Measurements from ENCODE around the gene SUPT20HL2. TPM values are rescaled to one million over a fixed set of nuclear protein-coding genes. Genes with fewer than 3 reads are reported as not detected.
"Not testable (repeated sequence)": the region's sequence is repeated elsewhere in the genome, so short reads cannot be mapped to it uniquely, and the experiment has no call there.

SUPT20HL2 gene
- total RNA-seq, 1 donor from 2014 or later = not detected

DNA sequence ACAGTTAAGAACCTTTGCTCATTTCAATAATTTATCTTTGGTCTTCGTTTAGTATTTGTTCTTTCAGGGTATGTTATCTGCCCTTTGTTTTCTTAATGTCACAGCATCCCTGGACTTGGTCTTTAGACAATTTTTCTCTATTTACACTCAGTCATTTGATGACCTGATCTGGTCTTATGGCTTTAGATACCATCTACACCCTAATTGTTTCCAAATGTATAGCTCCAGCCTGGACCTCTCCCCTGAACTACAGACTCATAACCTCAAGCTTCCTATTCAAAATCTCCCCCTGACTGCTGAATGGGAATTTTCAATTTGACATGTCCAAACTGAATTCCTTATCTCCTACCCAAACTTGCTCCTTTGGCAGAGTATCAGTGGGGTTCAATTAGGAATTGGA is 3.7 kb upstream of the SUPT20HL2 start:
- Mint-ChIP-seq H3K27ac (no peak overlapping the region), H3K36me3 (no peaks in the 10 kb centered on the region), H3K9me3 (no peaks in the 10 kb centered on the region), H3K4me1 (ENCODE audit: unreplicated experiment) (peaks cover 16% of the 10 kb centered on the region), H3K4me3 (no peak overlapping the region), H3K27me3 (no peaks in the 10 kb centered on the region)
- no peak for DNase-seq (ENCODE audit: extremely low spot score, unreplicated experiment)
- TF ChIP-seq, protein P1, sequence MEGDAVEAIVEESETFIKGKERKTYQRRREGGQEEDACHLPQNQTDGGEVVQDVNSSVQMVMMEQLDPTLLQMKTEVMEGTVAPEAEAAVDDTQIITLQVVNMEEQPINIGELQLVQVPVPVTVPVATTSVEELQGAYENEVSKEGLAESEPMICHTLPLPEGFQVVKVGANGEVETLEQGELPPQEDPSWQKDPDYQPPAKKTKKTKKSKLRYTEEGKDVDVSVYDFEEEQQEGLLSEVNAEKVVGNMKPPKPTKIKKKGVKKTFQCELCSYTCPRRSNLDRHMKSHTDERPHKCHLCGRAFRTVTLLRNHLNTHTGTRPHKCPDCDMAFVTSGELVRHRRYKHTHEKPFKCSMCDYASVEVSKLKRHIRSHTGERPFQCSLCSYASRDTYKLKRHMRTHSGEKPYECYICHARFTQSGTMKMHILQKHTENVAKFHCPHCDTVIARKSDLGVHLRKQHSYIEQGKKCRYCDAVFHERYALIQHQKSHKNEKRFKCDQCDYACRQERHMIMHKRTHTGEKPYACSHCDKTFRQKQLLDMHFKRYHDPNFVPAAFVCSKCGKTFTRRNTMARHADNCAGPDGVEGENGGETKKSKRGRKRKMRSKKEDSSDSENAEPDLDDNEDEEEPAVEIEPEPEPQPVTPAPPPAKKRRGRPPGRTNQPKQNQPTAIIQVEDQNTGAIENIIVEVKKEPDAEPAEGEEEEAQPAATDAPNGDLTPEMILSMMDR (conservative IDR thresholded peaks at IDR 0.05) = no peak

DNA sequence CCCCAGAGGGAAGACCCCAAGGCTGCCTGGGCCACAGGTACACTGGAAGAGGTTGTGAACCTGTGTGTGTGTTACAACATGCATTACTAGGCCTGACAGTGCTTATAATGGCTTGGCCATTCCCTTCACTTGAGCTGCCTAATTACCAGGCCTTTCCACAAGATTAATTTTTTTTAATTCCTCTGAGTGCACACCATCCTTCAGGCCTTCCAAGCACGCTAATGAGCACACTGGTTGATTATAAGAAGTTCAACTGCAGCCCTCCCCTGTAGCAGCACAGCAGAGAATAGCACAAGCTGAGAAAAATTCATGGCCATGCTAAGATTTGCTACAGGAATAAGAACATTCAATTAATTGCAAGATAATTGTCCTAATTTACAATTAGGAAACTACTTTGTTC is 2.2 kb upstream of the SUPT20HL2 start:
- no peak overlapping the region for H3K27ac Mint-ChIP-seq
- H3K4me1 Mint-ChIP-seq (ENCODE audit: unreplicated experiment) = peaks cover 16% of the 10 kb centered on the region
- no peaks in the 10 kb centered on the region for H3K9me3 Mint-ChIP-seq
- H3K36me3 Mint-ChIP-seq = no peaks in the 10 kb centered on the region
- no peak for DNase-seq (ENCODE audit: extremely low spot score, unreplicated experiment)
- no peak overlapping the region for H3K4me3 Mint-ChIP-seq
- H3K27me3 Mint-ChIP-seq = no peaks in the 10 kb centered on the region
- TF ChIP-seq, protein P1 (conservative IDR thresholded peaks at IDR 0.05) = no peak

- not testable (repeated sequence) for H3K4me1 Mint-ChIP-seq (ENCODE audit: unreplicated experiment); H3K4me3 Mint-ChIP-seq; DNase-seq (ENCODE audit: extremely low spot score, unreplicated experiment); H3K27ac Mint-ChIP-seq; H3K9me3 Mint-ChIP-seq; H3K36me3 Mint-ChIP-seq; H3K27me3 Mint-ChIP-seq
Measured at GRCh38 chrX:24312249-24312607, 1.6 kb downstream of the SUPT20HL2 start.

DNA sequence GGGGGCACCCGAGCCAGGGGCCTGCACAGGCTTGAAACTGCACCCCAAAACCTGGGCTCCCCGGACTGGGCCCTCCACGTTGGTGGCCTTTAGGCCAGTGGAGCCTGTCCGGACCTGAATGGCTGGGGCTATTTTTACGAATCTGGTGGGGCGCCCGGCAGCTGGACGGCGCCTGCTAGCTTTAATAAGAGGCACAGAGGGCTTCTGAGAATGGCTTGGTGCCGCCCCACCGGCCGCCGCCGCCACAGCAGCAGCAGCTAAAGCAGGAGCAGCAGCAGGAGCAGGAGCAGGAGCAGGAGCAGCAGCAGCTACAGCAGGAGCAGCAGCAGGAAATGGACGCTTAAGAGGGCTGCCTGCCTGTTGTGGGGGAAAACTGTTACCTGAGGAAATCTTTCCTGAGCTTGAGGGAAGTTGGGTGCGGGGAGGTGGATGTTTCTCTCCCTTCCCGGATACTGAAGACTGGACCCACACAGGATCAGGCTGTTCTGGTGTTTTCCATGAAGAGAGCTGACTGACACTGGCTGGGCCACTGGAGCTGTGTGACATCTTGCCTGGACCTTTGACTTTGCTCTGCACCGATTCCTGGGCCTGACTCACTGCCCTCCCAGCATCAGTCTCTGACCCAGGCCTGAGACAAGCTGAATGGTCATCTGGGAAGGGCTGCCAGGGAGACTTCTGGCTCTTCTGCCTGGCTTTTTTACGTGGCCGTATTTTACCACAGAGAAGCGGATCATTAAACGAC is 2.2 kb downstream of the SUPT20HL2 start:
- H3K36me3 Mint-ChIP-seq; H3K27ac Mint-ChIP-seq; DNase-seq (ENCODE audit: extremely low spot score, unreplicated experiment); H3K27me3 Mint-ChIP-seq; H3K4me1 Mint-ChIP-seq (ENCODE audit: unreplicated experiment); H3K9me3 Mint-ChIP-seq; H3K4me3 Mint-ChIP-seq: not testable (repeated sequence)

- not testable (repeated sequence) for H3K36me3 Mint-ChIP-seq; H3K9me3 Mint-ChIP-seq; DNase-seq (ENCODE audit: extremely low spot score, unreplicated experiment); H3K4me3 Mint-ChIP-seq; H3K27me3 Mint-ChIP-seq; H3K27ac Mint-ChIP-seq; H3K4me1 Mint-ChIP-seq (ENCODE audit: unreplicated experiment)
Measured at GRCh38 chrX:24310916-24311315, 3.0 kb downstream of the SUPT20HL2 start.

GRCh38 chrX:24309580-24310374 is 4.1 kb downstream of the SUPT20HL2 start:
- H3K4me1 Mint-ChIP-seq (ENCODE audit: unreplicated experiment); H3K36me3 Mint-ChIP-seq; H3K9me3 Mint-ChIP-seq; H3K4me3 Mint-ChIP-seq; DNase-seq (ENCODE audit: extremely low spot score, unreplicated experiment); H3K27ac Mint-ChIP-seq; H3K27me3 Mint-ChIP-seq: not testable (repeated sequence)

DNA sequence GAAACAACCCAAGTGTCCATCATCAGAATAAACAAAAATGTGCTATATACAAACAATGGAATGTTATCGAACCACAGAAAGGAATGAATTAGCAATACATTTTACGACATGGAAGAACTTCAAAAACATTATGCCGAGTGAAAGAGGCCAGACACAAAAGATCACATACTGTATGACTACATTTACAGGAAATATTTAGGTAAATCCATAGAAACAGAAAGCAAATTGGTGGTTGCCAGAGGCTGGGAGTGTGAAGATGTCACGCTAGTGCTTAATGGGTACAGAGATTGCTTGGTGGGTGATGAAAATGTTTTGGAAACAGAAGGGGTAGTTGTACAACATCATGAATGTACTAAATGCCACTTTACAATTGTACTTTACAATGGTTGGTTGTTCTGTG is 5.1 kb downstream of the SUPT20HL2 start:
- H3K9me3 Mint-ChIP-seq; H3K4me3 Mint-ChIP-seq; H3K27me3 Mint-ChIP-seq; H3K4me1 Mint-ChIP-seq (ENCODE audit: unreplicated experiment); H3K36me3 Mint-ChIP-seq; DNase-seq (ENCODE audit: extremely low spot score, unreplicated experiment); H3K27ac Mint-ChIP-seq: not testable (repeated sequence)

- Mint-ChIP-seq H3K27me3 (no peaks in the 10 kb centered on the region), H3K36me3 (no peaks in the 10 kb centered on the region), H3K4me3 (no peak overlapping the region), H3K9me3 (no peaks in the 10 kb centered on the region), H3K27ac (no peak overlapping the region), H3K4me1 (ENCODE audit: unreplicated experiment) (no peaks in the 10 kb centered on the region)
- TF ChIP-seq, protein P1 (conservative IDR thresholded peaks at IDR 0.05) = peak; percentile 54
- DNase-seq (ENCODE audit: extremely low spot score, unreplicated experiment) = no peak
Measured at GRCh38 chrX:24306440-24306839, 7.4 kb downstream of the SUPT20HL2 start.

Measured in type B pancreatic cell (in vitro differentiated cells).